HepG2 (cell line): ENCODE measurements around the gene TM2D3. TPM values are rescaled to one million over a fixed set of nuclear protein-coding genes. Genes with fewer than 3 reads are reported as not detected.

Experiments used
- ERF ChIP-seq: IDR thresholded peaks from 2 replicates; pipeline ENCODE4 v1.6.1; 2018; ENCODE audit warnings: missing biosample characterization, missing genetic modification reagents
- MEIS2 ChIP-seq: sonication (generic); formaldehyde crosslinking; IDR thresholded peaks from 2 replicates; pipeline ENCODE4 v1.9.0; 2021; ENCODE audit warnings: mild to moderate bottlenecking, missing genetic modification reagents
- RCOR2 ChIP-seq: IDR thresholded peaks from 2 replicates; pipeline ENCODE4 v1.6.1; 2016; ENCODE audit warnings: missing biosample characterization, missing genetic modification reagents
- TCF7 ChIP-seq: sonication (generic); IDR thresholded peaks from 2 replicates; pipeline ENCODE4 v1.6.1; 2016; ENCODE audit warnings: antibody characterized with exemption, low read depth
- TP53 ChIP-seq: sonication (generic); formaldehyde crosslinking; conservative IDR thresholded peaks from 2 replicates; pipeline ENCODE4 v1.4.0; 2020; ENCODE audit warnings: missing genetic modification reagents
- TRIM24 ChIP-seq: sonication (generic); formaldehyde crosslinking; IDR thresholded peaks from 2 replicates; pipeline ENCODE4 v1.8.0; 2022; ENCODE audit warnings: mild to moderate bottlenecking, missing genetic modification reagents
- ZNF224 ChIP-seq: sonication (generic); formaldehyde crosslinking; IDR thresholded peaks from 2 replicates; pipeline ENCODE4 v1.5.0; 2020; ENCODE audit warnings: mild to moderate bottlenecking, missing genetic modification reagents
- ZNF441 ChIP-seq: sonication (generic); formaldehyde crosslinking; IDR thresholded peaks from 2 replicates; pipeline ENCODE4 v1.7.0; 2021; ENCODE audit warnings: missing genetic modification reagents, borderline replicate concordance
- ZNF547 ChIP-seq: sonication (generic); formaldehyde crosslinking; IDR thresholded peaks from 2 replicates; pipeline ENCODE4 v1.5.1; 2020; ENCODE audit warnings: mild to moderate bottlenecking, missing genetic modification reagents
- ZNF629 ChIP-seq: sonication (generic); formaldehyde crosslinking; conservative IDR thresholded peaks from 2 replicates; pipeline ENCODE4 v1.5.0; 2020; ENCODE audit warnings: missing genetic modification reagents
- ZNF713 ChIP-seq: sonication (generic); formaldehyde crosslinking; IDR thresholded peaks from 2 replicates; pipeline ENCODE4 v1.4.0; 2020; ENCODE audit warnings: mild to moderate bottlenecking, missing genetic modification reagents
- ZNF720 ChIP-seq: sonication (generic); formaldehyde crosslinking; IDR thresholded peaks from 2 replicates; pipeline ENCODE4 v1.4.0; 2020; ENCODE audit warnings: missing genetic modification reagents
- ZNF768 ChIP-seq: sonication (generic); formaldehyde crosslinking; IDR thresholded peaks from 2 replicates; pipeline ENCODE4 v1.4.0; 2020; ENCODE audit warnings: missing genetic modification reagents
- ZNF775 ChIP-seq: sonication (generic); formaldehyde crosslinking; IDR thresholded peaks from 2 replicates; pipeline ENCODE4 v1.4.0; 2020; ENCODE audit warnings: missing genetic modification reagents, mild to moderate bottlenecking, moderate library complexity, borderline replicate concordance
- ZSCAN20 ChIP-seq: sonication (generic); formaldehyde crosslinking; IDR thresholded peaks from 2 replicates; pipeline ENCODE4 v1.4.0; 2020; ENCODE audit warnings: missing genetic modification reagents, mild to moderate bottlenecking, borderline replicate concordance
- polyA plus RNA-seq, 8 experiments: library from polyadenylated mRNA; depleted of rRNA in 3 of 8; stranded (reverse) in 7 of 8; unstranded in 1 of 8; fragments of >200 nt; fragmentation: Illumina TruSeq in 4 of 8; extraction: Trizol in 4 of 8; gene quantifications; 2 replicates each; pipeline versions ENCODE4 v1.2.1 to v1.2.3, GENCODE V29; 2011 to 2016; ENCODE audit warnings: low read depth in 4 of 8, missing spikeins in 1 of 8, mixed read lengths in 1 of 8; ENCODE audit not compliant: insufficient read depth in 1 of 8
- total RNA-seq, 5 experiments: library from RNA; depleted of rRNA; stranded (reverse); fragments of >200 nt; fragmentation: Illumina TruSeq; extraction: Trizol; gene quantifications; 2 replicates each; pipeline ENCODE4 v1.2.3, GENCODE V29; 2016; ENCODE audit warnings: low read depth in 1 of 5
- TF ChIP-seq, protein P1 (sequence below): IDR thresholded peaks from 2 replicates; pipeline ENCODE4 v1.6.1; 2016; ENCODE audit warnings: control low read depth
- TF ChIP-seq, protein P2 (sequence below): sonication (generic); formaldehyde crosslinking; IDR thresholded peaks from 2 replicates; pipeline ENCODE4 v1.5.0; 2020; ENCODE audit warnings: missing genetic modification reagents
- TF ChIP-seq, protein P3 (sequence below): sonication (generic); formaldehyde crosslinking; IDR thresholded peaks from 2 replicates; pipeline ENCODE4 v1.5.0; 2020; ENCODE audit warnings: missing genetic modification reagents
- TF ChIP-seq, protein P4 (sequence below): sonication (generic); formaldehyde crosslinking; IDR thresholded peaks from 2 replicates; pipeline ENCODE4 v1.4.0; 2020; ENCODE audit warnings: missing genetic modification reagents
- TF ChIP-seq, protein P5 (sequence below): sonication (generic); formaldehyde crosslinking; IDR thresholded peaks from 2 replicates; pipeline ENCODE4 v1.4.0; 2020; ENCODE audit warnings: missing genetic modification reagents, borderline replicate concordance

Gene TM2D3
- total and polyA plus RNA-seq, 2 of the 13 experiments (the other 11 are each of a cell fraction or from before 2014, with no cell fraction given): 31.1 to 72.7 TPM

DNA sequence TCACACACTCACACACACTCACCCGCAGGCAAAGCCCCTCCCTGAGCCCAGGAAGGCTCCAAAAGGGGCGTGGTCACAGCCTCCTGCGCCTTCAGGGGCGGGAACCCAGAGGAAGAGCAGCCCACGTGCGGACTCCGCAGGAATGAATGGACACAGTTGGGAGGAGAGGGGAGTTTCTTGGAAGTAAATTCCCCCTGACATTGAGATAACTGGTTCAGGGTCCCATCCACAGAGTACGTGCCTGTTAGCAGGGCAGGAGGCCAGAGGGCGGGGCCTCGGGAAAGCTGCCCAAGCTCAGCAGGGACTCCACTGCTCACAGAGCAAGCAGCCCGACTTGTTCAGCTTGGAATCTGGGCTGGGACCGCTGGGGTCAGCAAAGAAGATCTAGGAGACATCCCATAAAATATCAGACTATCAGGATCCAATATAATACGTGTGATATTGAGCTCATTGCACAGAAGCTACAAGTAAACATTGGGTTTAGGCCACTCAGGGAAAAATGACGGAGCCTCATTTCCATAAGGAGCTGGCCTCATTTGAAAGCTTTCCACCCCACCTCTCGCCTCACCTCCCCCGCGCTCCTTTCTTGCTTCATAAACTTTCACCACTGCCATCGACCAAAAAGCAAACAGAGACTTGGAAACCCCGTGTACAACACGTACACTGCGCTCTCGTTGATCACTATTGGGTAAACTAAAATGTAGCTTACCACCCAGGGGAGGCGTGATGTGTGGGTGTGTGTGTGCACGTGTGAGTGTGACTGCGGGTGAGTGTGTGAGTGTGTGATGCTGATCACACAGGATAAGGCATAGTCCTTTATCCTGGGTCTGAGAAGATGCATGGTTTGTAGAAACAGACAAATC lies 36.0 kb downstream of the TM2D3 start (continued):
- TF ChIP-seq, protein P1, sequence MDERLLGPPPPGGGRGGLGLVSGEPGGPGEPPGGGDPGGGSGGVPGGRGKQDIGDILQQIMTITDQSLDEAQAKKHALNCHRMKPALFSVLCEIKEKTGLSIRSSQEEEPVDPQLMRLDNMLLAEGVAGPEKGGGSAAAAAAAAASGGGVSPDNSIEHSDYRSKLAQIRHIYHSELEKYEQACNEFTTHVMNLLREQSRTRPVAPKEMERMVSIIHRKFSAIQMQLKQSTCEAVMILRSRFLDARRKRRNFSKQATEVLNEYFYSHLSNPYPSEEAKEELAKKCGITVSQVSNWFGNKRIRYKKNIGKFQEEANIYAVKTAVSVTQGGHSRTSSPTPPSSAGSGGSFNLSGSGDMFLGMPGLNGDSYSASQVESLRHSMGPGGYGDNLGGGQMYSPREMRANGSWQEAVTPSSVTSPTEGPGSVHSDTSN (CRISPR knock-in tag): no peak
- TF ChIP-seq ZNF629 (CRISPR knock-in tag): no peak; the same call in none of the 2 replicates
- TF ChIP-seq TP53 (CRISPR knock-in tag): no peak
- no peak for TF ChIP-seq ZNF720
- peak; percentile 37 for TF ChIP-seq ZNF547 (CRISPR knock-in tag)
- TF ChIP-seq TCF7: 0 out of 2 replicates have a peak, but pooled peaks have one; percentile 21
- TF ChIP-seq ZNF441 (CRISPR knock-in tag): peak; percentile 46
- 0 out of 2 replicates have a peak, but pooled peaks have one; percentile 29 for TF ChIP-seq ZNF224 (CRISPR knock-in tag)
- TF ChIP-seq ZNF775 (CRISPR knock-in tag): no peak
- TF ChIP-seq ZNF713: 0 out of 2 replicates have a peak, but pooled peaks have one; percentile 83
- peak; percentile 55; the same call in 1 of the 2 replicates for TF ChIP-seq ZSCAN20 (CRISPR knock-in tag)
- TF ChIP-seq, protein P2, sequence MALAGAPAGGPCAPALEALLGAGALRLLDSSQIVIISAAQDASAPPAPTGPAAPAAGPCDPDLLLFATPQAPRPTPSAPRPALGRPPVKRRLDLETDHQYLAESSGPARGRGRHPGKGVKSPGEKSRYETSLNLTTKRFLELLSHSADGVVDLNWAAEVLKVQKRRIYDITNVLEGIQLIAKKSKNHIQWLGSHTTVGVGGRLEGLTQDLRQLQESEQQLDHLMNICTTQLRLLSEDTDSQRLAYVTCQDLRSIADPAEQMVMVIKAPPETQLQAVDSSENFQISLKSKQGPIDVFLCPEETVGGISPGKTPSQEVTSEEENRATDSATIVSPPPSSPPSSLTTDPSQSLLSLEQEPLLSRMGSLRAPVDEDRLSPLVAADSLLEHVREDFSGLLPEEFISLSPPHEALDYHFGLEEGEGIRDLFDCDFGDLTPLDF (CRISPR knock-in tag): no peak
- TF ChIP-seq RCOR2 (CRISPR knock-in tag): peak; percentile 27; the same call in 1 of the 2 replicates
- TF ChIP-seq MEIS2 (CRISPR knock-in tag): no peak; the same call in 1 of the 2 replicates
- TF ChIP-seq TRIM24 (CRISPR knock-in tag): peak; percentile 73; the same call in 1 of the 2 replicates
- TF ChIP-seq, protein P3, sequence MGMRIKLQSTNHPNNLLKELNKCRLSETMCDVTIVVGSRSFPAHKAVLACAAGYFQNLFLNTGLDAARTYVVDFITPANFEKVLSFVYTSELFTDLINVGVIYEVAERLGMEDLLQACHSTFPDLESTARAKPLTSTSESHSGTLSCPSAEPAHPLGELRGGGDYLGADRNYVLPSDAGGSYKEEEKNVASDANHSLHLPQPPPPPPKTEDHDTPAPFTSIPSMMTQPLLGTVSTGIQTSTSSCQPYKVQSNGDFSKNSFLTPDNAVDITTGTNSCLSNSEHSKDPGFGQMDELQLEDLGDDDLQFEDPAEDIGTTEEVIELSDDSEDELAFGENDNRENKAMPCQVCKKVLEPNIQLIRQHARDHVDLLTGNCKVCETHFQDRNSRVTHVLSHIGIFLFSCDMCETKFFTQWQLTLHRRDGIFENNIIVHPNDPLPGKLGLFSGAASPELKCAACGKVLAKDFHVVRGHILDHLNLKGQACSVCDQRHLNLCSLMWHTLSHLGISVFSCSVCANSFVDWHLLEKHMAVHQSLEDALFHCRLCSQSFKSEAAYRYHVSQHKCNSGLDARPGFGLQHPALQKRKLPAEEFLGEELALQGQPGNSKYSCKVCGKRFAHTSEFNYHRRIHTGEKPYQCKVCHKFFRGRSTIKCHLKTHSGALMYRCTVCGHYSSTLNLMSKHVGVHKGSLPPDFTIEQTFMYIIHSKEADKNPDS (CRISPR knock-in tag): 0 out of 2 replicates have a peak, but pooled peaks have one; percentile 58
- TF ChIP-seq, protein P4, sequence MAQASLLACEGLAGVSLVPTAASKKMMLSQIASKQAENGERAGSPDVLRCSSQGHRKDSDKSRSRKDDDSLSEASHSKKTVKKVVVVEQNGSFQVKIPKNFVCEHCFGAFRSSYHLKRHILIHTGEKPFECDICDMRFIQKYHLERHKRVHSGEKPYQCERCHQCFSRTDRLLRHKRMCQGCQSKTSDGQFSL: no peak
- peak; percentile 75 for TF ChIP-seq ERF (CRISPR knock-in tag)
- TF ChIP-seq, protein P5, sequence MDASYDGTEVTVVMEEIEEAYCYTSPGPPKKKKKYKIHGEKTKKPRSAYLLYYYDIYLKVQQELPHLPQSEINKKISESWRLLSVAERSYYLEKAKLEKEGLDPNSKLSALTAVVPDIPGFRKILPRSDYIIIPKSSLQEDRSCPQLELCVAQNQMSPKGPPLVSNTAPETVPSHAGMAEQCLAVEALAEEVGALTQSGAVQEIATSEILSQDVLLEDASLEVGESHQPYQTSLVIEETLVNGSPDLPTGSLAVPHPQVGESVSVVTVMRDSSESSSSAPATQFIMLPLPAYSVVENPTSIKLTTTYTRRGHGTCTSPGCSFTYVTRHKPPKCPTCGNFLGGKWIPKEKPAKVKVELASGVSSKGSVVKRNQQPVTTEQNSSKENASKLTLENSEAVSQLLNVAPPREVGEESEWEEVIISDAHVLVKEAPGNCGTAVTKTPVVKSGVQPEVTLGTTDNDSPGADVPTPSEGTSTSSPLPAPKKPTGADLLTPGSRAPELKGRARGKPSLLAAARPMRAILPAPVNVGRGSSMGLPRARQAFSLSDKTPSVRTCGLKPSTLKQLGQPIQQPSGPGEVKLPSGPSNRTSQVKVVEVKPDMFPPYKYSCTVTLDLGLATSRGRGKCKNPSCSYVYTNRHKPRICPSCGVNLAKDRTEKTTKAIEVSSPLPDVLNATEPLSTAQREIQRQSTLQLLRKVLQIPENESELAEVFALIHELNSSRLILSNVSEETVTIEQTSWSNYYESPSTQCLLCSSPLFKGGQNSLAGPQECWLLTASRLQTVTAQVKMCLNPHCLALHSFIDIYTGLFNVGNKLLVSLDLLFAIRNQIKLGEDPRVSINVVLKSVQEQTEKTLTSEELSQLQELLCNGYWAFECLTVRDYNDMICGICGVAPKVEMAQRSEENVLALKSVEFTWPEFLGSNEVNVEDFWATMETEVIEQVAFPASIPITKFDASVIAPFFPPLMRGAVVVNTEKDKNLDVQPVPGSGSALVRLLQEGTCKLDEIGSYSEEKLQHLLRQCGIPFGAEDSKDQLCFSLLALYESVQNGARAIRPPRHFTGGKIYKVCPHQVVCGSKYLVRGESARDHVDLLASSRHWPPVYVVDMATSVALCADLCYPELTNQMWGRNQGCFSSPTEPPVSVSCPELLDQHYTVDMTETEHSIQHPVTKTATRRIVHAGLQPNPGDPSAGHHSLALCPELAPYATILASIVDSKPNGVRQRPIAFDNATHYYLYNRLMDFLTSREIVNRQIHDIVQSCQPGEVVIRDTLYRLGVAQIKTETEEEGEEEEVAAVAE: peak; percentile 26; the same call in 1 of the 2 replicates
- TF ChIP-seq ZNF768 (CRISPR knock-in tag): no peak
